Measurements from ENCODE around the gene TIPARP. TPM values are rescaled to one million over a fixed set of nuclear protein-coding genes. Genes with fewer than 3 reads are reported as not detected.

Gene TIPARP
- total and polyA plus RNA-seq, 2 of the 13 experiments (the other 11 are each of a cell fraction or from before 2014, with no cell fraction given): 7.3 to 19.7 TPM

DNA sequence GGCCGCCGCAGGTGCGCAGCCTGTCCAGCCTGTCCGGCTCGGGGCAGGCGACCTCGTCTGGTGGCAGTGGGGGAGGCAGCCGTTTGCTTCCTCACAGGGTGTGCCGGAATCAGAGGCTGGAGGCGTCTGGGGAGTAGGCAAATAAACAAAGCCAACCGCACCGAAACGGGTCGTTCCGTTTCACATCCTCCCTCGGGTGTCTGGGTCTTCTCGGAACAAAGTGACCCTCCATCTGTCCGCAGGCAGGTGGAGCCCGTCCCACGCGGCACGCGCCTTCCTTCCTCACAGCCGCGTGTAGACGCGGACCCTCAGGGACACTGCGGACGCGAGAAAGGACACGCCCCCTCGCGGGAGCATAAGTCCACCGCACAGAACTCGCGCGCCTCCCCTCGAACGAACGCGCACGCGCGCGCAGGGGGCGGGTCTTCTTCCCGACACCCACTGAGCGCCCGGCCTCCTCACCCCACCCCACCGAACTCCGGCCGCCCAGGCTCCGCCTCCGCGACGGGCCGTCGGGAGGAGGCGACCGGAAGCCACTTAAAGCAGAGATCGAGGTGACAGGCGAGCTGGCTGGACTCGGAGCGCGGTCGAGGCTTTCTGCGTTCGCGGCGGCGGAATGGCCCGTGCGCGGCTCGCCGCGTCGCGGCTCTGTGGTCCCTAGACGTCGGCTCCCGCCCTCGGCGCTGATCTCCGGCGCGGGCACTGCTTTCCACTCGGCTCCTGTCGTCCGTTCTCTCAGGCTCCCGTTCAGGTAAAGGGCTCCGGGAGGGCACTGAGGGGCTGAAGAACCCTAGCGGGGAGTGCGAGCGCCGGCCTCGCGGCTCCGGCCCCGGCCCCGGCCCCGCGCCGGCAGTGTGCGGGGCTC lies at the start of gene TIPARP (continued):
- TF ChIP-seq ZNF547 (CRISPR knock-in tag; IDR thresholded peaks at IDR 0.05) (peak; percentile 28; the same call in 1 of the 2 replicates), CEBPG (CRISPR knock-in tag; IDR thresholded peaks at IDR 0.05) (no peak), PHB2 (IDR thresholded peaks at IDR 0.05; ENCODE audit: partially characterized antibody) (no peak), TAF15 (IDR thresholded peaks at IDR 0.05; ENCODE audit: low read depth, low read length, poor library complexity, severe bottlenecking) (no peak), MAZ (IDR thresholded peaks at IDR 0.05; ENCODE audit: borderline replicate concordance, low read depth, low read length) (peak; percentile 73; the same call in 1 of the 2 replicates), MAZ (CRISPR knock-in tag; IDR thresholded peaks at IDR 0.05; ENCODE audit: low read depth) (peak; percentile 97), NR1H2 (CRISPR knock-in tag; IDR thresholded peaks at IDR 0.05; ENCODE audit: borderline replicate concordance, low read depth) (no peak), RCOR2 (CRISPR knock-in tag; IDR thresholded peaks at IDR 0.05) (peak; percentile 87; the same call in 1 of the 2 replicates), ZNF337 (CRISPR knock-in tag; IDR thresholded peaks at IDR 0.05; ENCODE audit: borderline replicate concordance, low read depth) (no peak; the same call in 1 of the 2 replicates), NCOA5 (CRISPR knock-in tag; IDR thresholded peaks at IDR 0.05) (no peak), HOXA9 (CRISPR knock-in tag; IDR thresholded peaks at IDR 0.05; ENCODE audit: borderline replicate concordance) (0 out of 2 replicates have a peak, but pooled peaks have one; percentile 74), AGO2 (optimal IDR thresholded peaks at IDR 0.05; ENCODE audit: low read depth, low read length) (peak; percentile 65), SALL1 (CRISPR knock-in tag; IDR thresholded peaks at IDR 0.05) (peak; percentile 99), ZNF441 (CRISPR knock-in tag; IDR thresholded peaks at IDR 0.05; ENCODE audit: borderline replicate concordance) (peak; percentile 73; the same call in 1 of the 2 replicates), ZNF589 (CRISPR knock-in tag; conservative IDR thresholded peaks at IDR 0.05) (peak; percentile 83), GTF3A (CRISPR knock-in tag; conservative IDR thresholded peaks at IDR 0.05) (peak; percentile 97), ZNF607 (CRISPR knock-in tag; IDR thresholded peaks at IDR 0.05; ENCODE audit: borderline replicate concordance) (peak; percentile 79; the same call in 1 of the 2 replicates), ZNF780A (CRISPR knock-in tag; IDR thresholded peaks at IDR 0.05) (peak; percentile 90; the same call in 1 of the 2 replicates), JUND (CRISPR knock-in tag; IDR thresholded peaks at IDR 0.05) (peak; percentile 58), ZBTB7A (CRISPR knock-in tag; IDR thresholded peaks at IDR 0.05) (peak; percentile 92; the same call in 1 of the 2 replicates), ZNF746 (CRISPR knock-in tag; IDR thresholded peaks at IDR 0.05) (0 out of 2 replicates have a peak, but pooled peaks have one; percentile 62), SATB2 (CRISPR knock-in tag; IDR thresholded peaks at IDR 0.05) (no peak), ZNF335 (CRISPR knock-in tag; IDR thresholded peaks at IDR 0.05) (peak; percentile 18; the same call in 1 of the 2 replicates)
- TF ChIP-seq, protein P1, sequence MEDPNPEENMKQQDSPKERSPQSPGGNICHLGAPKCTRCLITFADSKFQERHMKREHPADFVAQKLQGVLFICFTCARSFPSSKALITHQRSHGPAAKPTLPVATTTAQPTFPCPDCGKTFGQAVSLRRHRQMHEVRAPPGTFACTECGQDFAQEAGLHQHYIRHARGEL (CRISPR knock-in tag; IDR thresholded peaks at IDR 0.05): no peak
- TF ChIP-seq, protein P2, sequence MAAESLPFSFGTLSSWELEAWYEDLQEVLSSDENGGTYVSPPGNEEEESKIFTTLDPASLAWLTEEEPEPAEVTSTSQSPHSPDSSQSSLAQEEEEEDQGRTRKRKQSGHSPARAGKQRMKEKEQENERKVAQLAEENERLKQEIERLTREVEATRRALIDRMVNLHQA (CRISPR knock-in tag; IDR thresholded peaks at IDR 0.05): no peak
- TF ChIP-seq, protein P3, sequence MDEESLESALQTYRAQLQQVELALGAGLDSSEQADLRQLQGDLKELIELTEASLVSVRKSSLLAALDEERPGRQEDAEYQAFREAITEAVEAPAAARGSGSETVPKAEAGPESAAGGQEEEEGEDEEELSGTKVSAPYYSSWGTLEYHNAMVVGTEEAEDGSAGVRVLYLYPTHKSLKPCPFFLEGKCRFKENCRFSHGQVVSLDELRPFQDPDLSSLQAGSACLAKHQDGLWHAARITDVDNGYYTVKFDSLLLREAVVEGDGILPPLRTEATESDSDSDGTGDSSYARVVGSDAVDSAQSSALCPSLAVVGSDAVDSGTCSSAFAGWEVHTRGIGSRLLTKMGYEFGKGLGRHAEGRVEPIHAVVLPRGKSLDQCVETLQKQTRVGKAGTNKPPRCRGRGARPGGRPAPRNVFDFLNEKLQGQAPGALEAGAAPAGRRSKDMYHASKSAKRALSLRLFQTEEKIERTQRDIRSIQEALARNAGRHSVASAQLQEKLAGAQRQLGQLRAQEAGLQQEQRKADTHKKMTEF (CRISPR knock-in tag; IDR thresholded peaks at IDR 0.05): peak; percentile 91
- TF ChIP-seq, protein P4, sequence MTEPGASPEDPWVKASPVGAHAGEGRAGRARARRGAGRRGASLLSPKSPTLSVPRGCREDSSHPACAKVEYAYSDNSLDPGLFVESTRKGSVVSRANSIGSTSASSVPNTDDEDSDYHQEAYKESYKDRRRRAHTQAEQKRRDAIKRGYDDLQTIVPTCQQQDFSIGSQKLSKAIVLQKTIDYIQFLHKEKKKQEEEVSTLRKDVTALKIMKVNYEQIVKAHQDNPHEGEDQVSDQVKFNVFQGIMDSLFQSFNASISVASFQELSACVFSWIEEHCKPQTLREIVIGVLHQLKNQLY (CRISPR knock-in tag; IDR thresholded peaks at IDR 0.05): no peak
